B cell (primary cell): ENCODE results near the gene MSLN. TPM values are rescaled to one million over a fixed set of nuclear protein-coding genes. Genes with fewer than 3 reads are reported as not detected.

Source experiments
- ATAC-seq: fragments of 200-7000 bp; cut with Tn5 transposase; one replicate; pipeline ENCODE4 v1.10.0; 2021; ENCODE audit warnings: low read depth, mild to moderate bottlenecking, moderate number of reproducible peaks, moderate library complexity
- CTCF ChIA-PET: fragments of 350-600 bp; sonication (Branson Sonifier 250); formaldehyde crosslinking; loops from one replicate; lab custom pipeline; 2021; ENCODE audit warnings: antibody characterized with exemption, inconsistent platforms; lab: Charles Lee
- POLR2A ChIA-PET: fragments of 350-600 bp; sonication (Branson Sonifier 250); formaldehyde crosslinking; loops from one replicate; lab custom pipeline; 2021; ENCODE audit warnings: antibody characterized with exemption; lab: Charles Lee
- DNase-seq: peaks from one replicate; pipeline ENCODE4 v3.0.0; 2013
- H2AFZ ChIP-seq: 2 replicates; pipeline ENCODE4 v1.6.1; 2012; ENCODE audit warnings: mild to moderate bottlenecking, low read depth, low read length; ENCODE audit not compliant: insufficient read depth, poor library complexity, severe bottlenecking
- H3K27ac ChIP-seq, 2 donors: 1 replicate in 1 of 2; 2 replicates in 1 of 2; pipeline ENCODE4 v1.5.1; 2012 to 2013; ENCODE audit warnings: low read length in 2 of 2, mild to moderate bottlenecking in 2 of 2, moderate library complexity in 1 of 2
- H3K27me3 ChIP-seq, 4 experiments: fragments of 200-600 bp in 1 of 4; sonication (generic) in 1 of 4; replicated peaks in 1 of 4; 1 replicate in 2 of 4; 2 replicates in 2 of 4; pipeline versions ENCODE4 v1.6.1 to v1.7.0; 2013 to 2016; ENCODE audit warnings: low read length in 3 of 4, mild to moderate bottlenecking in 2 of 4, mixed read lengths in 1 of 4, moderate library complexity in 1 of 4; ENCODE audit not compliant: insufficient read depth in 4 of 4, control insufficient read depth in 3 of 4; ENCODE audit errors: control extremely low read depth in 1 of 4
- H3K36me3 ChIP-seq, 2 experiments: replicated peaks in 1 of 2; 1 replicate in 1 of 2; 2 replicates in 1 of 2; pipeline versions ENCODE4 v1.6.1 to v1.7.1; 2013; ENCODE audit warnings: low read length in 1 of 2; ENCODE audit not compliant: insufficient read depth in 2 of 2, control insufficient read depth in 1 of 2; ENCODE audit errors: control extremely low read depth in 1 of 2, extremely low read depth in 1 of 2
- H3K4me1 ChIP-seq, 2 donors: fragments of 200-600 bp in 1 of 2; sonication (generic) in 1 of 2; 1 replicate in 1 of 2; 2 replicates in 1 of 2; pipeline versions ENCODE4 v1.5.1 to v1.6.1; 2013 to 2017; ENCODE audit warnings: low read length in 2 of 2; ENCODE audit not compliant: control insufficient read depth in 2 of 2, insufficient read depth in 2 of 2
- H3K4me2 ChIP-seq: replicated peaks from 2 replicates; pipeline ENCODE3; 2012; ENCODE audit warnings: mild to moderate bottlenecking, low read depth, low read length; ENCODE audit not compliant: poor library complexity, severe bottlenecking
- H3K4me3 ChIP-seq, 5 experiments: fragments of 200-600 bp in 1 of 5; sonication (generic) in 1 of 5; 1 replicate in 3 of 5; 2 replicates in 2 of 5; pipeline versions ENCODE4 v1.5.1 to v1.7.0; 2011 to 2016; ENCODE audit warnings: low read length in 4 of 5, mild to moderate bottlenecking in 4 of 5, low read depth in 2 of 5, control low read depth in 1 of 5, moderate library complexity in 1 of 5; ENCODE audit not compliant: insufficient read depth in 1 of 5; ENCODE audit errors: control extremely low read depth in 1 of 5, extremely low read depth in 1 of 5
- H3K79me2 ChIP-seq: fragments of 200-600 bp; sonication (generic); one replicate; pipeline ENCODE4 v1.6.0; 2016; ENCODE audit warnings: low read length; ENCODE audit not compliant: control insufficient read depth, insufficient read depth
- H3K9ac ChIP-seq: fragments of 200-600 bp; sonication (generic); 2 replicates; pipeline ENCODE4 v1.6.1; 2017; ENCODE audit warnings: mild to moderate bottlenecking, low read length, moderate library complexity
- H3K9me3 ChIP-seq, 3 donors: one replicate each; pipeline versions ENCODE4 v1.6.1 to v1.7.1; 2013; ENCODE audit warnings: low read length in 2 of 3; ENCODE audit not compliant: control insufficient read depth in 2 of 3, insufficient read depth in 1 of 3; ENCODE audit errors: control extremely low read depth in 1 of 3
- H4K20me1 ChIP-seq: 2 replicates; pipeline ENCODE4 v1.6.0; 2012; ENCODE audit warnings: mild to moderate bottlenecking, low read length; ENCODE audit not compliant: insufficient read depth, control insufficient read depth, poor library complexity, severe bottlenecking
- H3K27ac Mint-ChIP-seq: one replicate; pipeline ENCODE4 v1.8.0; 2021; ENCODE audit warnings: mixed read lengths
- H3K27me3 Mint-ChIP-seq: one replicate; pipeline ENCODE4 v1.8.0; 2021; ENCODE audit warnings: mixed read lengths
- H3K4me1 Mint-ChIP-seq: one replicate; pipeline ENCODE4 v1.8.0; 2021; ENCODE audit warnings: mixed read lengths
- H3K4me3 Mint-ChIP-seq: one replicate; pipeline ENCODE4 v1.8.0; 2021; ENCODE audit warnings: mixed read lengths
- H3K9me3 Mint-ChIP-seq: one replicate; pipeline ENCODE4 v1.8.0; 2022; ENCODE audit warnings: mixed read lengths; ENCODE audit not compliant: insufficient read depth
- CTCF ChIP-seq: fragments of 200-600 bp; IDR thresholded peaks from one replicate; pipeline ENCODE4 v1.8.0; 2022; ENCODE audit warnings: antibody characterized with exemption, mild to moderate bottlenecking
- EZH2 ChIP-seq: IDR thresholded peaks from 2 replicates; pipeline ENCODE4 v1.6.1; 2012; ENCODE audit warnings: borderline replicate concordance, low read depth, mild to moderate bottlenecking, moderate library complexity, low read length; ENCODE audit not compliant: insufficient read depth, poor library complexity, severe bottlenecking
- WGBS: methylation state at CpG from one replicate; pipeline ENCODE4 v1.1.5; 2013; ENCODE audit warnings: missing lambda C conversion rate; ENCODE audit not compliant: insufficient coverage; 5-methylcytosine and 5-hydroxymethylcytosine counted together
- intact Hi-C: fragments of 100-400 bp; cut with micrococcal nuclease; formaldehyde crosslinking; loops from one replicate; pipeline ENCODE4 v1.10.0; 2022
- polyA plus RNA-seq: library from polyadenylated mRNA; depleted of rRNA; stranded (reverse); fragments of >200 nt; gene quantifications from 2 replicates; pipeline ENCODE4 v1.2.3, GENCODE V29; 2012
- total RNA-seq, 2 donors: library from RNA; stranded (reverse); fragments of 120-200 nt in 1 of 2; gene quantifications; 1 replicate in 1 of 2; 2 replicates in 1 of 2; pipeline versions ENCODE4 v1.2.3 to v1.2.4, GENCODE V29; 2013 to 2022

The MSLN gene
- total and polyA plus RNA-seq, 2 donors (not counting 1 experiment from before 2014, with no cell fraction given), result not detected

- no peak overlapping the region for H3K9ac ChIP-seq
- WGBS, result 84% methylated on average over 12 of the region's 13 CpGs
- intact Hi-C loops, result no loop called here
Observed at GRCh38 chr16:779561-779960, 19.0 kb downstream of the MSLN start.

GRCh38 chr16:780296-780695 lies 19.8 kb downstream of the MSLN start:
- H3K27ac ChIP-seq, result no peak overlapping the region
- intact Hi-C loops, result no loop called here
- H3K27ac Mint-ChIP-seq, result no peak overlapping the region
- H3K4me2 ChIP-seq, result no peak overlapping the region
- no peak overlapping the region for H3K4me3 ChIP-seq
- ATAC-seq, result no peak
- H3K79me2 ChIP-seq, result no peaks in the 10 kb centered on the region
- H3K4me1 Mint-ChIP-seq, result no peaks in the 10 kb centered on the region
- H2AFZ ChIP-seq, result no peak overlapping the region
- H3K9ac ChIP-seq, result no peak overlapping the region
- no peaks in the 10 kb centered on the region for H3K9me3 ChIP-seq
- ChIA-PET POLR2A (no interaction called here), CTCF (interaction anchor here (1.1 kb wide), 1 partner anchor 68 kb away, joined by 5 read pairs; no protein-coding TSS in a partner anchor)
- 94% methylated on average over 16 of the region's 16 CpGs for WGBS
- no peak for DNase-seq
- no peaks in the 10 kb centered on the region for H3K4me1 ChIP-seq
- peaks cover 0 to 28% (median 5%) of the 10 kb centered on the region in 4 experiments for H3K27me3 ChIP-seq
- H3K4me3 Mint-ChIP-seq, result no peak overlapping the region
- H4K20me1 ChIP-seq, result peaks cover 7% of the 10 kb centered on the region
- H3K36me3 ChIP-seq, result no peaks in the 10 kb centered on the region
- peaks cover 4% of the 10 kb centered on the region for H3K27me3 Mint-ChIP-seq
- no peak for TF ChIP-seq CTCF
- no peak for TF ChIP-seq EZH2
- no peaks in the 10 kb centered on the region for H3K9me3 Mint-ChIP-seq

More at GRCh38 chr16:779561-779960, 19.0 kb downstream of the MSLN start:
- Histone ChIP-seq H3K79me2 (no peaks in the 10 kb centered on the region), H3K4me2 (no peak overlapping the region), H3K27me3 (peaks cover 0 to 28% (median 5%) of the 10 kb centered on the region in 4 experiments), H3K27ac (no peak overlapping the region), H3K9me3 (no peaks in the 10 kb centered on the region), H3K36me3 (no peaks in the 10 kb centered on the region), H3K4me1 (no peaks in the 10 kb centered on the region), H2AFZ (no peak overlapping the region), H3K4me3 (no peak overlapping the region), H4K20me1 (no peaks in the 10 kb centered on the region)
- Mint-ChIP-seq H3K4me3 (no peak overlapping the region), H3K27me3 (peaks cover 4% of the 10 kb centered on the region), H3K27ac (no peak overlapping the region), H3K4me1 (no peaks in the 10 kb centered on the region), H3K9me3 (no peaks in the 10 kb centered on the region)
- no peak for TF ChIP-seq CTCF
- no peak for TF ChIP-seq EZH2
- ATAC-seq (no peak), DNase-seq (no peak)
- CTCF ChIA-PET, result no interaction called here
- POLR2A ChIA-PET, result interaction anchor here (0.6 kb wide), 1 partner anchor 239 kb away, joined by 3 read pairs; no protein-coding TSS in a partner anchor
